Left renal cortex interstitium (tissue), 4 donors: ENCODE results near the gene SPOCD1. TPM values are rescaled to one million over a fixed set of nuclear protein-coding genes. Genes with fewer than 3 reads are reported as not detected.

Experiments used
- DNase-seq, 4 donors: peaks; one replicate each; pipeline ENCODE4 v3.0.0-alpha.2; 2013; ENCODE audit warnings: low read depth in 4 of 4, low spot score in 2 of 4, missing footprints in 1 of 4
- polyA plus RNA-seq, 4 donors: library from polyadenylated mRNA; unstranded; fragments of 120-200 nt; gene quantifications; one replicate each; pipeline ENCODE4 v1.2.1, GENCODE V29; 2013; ENCODE audit not compliant: insufficient read length in 4 of 4

SPOCD1 gene
- polyA plus RNA-seq, 4 donors, result 0.25 to 0.62 (median 0.28) TPM

GRCh38 chr1:31789259-31790065, 26.4 kb downstream of the SPOCD1 start:
- peak in 3 of 4 donors; percentile 58 to 84 (median 74) for DNase-seq

GRCh38 chr1:31788825-31789256, 27.0 kb downstream of the SPOCD1 start:
- DNase-seq, result peak in 1 of 4 donors; percentile 60

- DNase-seq, result peak; percentile 71 to 81 (median 78)
These were observed 27.5 kb downstream of the SPOCD1 start for GRCh38 chr1:31788138-31788824.

- no peak for DNase-seq
These were observed 28.1 kb downstream of the SPOCD1 start for GRCh38 chr1:31787786-31788137.

- no peak for DNase-seq
These were observed 28.6 kb downstream of the SPOCD1 start for GRCh38 chr1:31787261-31787660.

- DNase-seq, result no peak
These were observed 29.3 kb downstream of the SPOCD1 start for GRCh38 chr1:31786366-31787060.

GRCh38 chr1:31785947-31786290, 29.9 kb downstream of the SPOCD1 start:
- no peak for DNase-seq

GRCh38 chr1:31785020-31785946, 30.5 kb downstream of the SPOCD1 start:
- DNase-seq, result no peak

- DNase-seq, result no peak
These were observed 31.3 kb downstream of the SPOCD1 start for GRCh38 chr1:31784356-31785019.

- no peak for DNase-seq
These were observed 32.0 kb downstream of the SPOCD1 start for GRCh38 chr1:31783846-31784245.

GRCh38 chr1:31782421-31783410, 33.1 kb downstream of the SPOCD1 start:
- DNase-seq, result no peak

GRCh38 chr1:31781756-31782371, 34.0 kb downstream of the SPOCD1 start:
- DNase-seq, result no peak

GRCh38 chr1:31781138-31781755, 34.6 kb downstream of the SPOCD1 start:
- DNase-seq, result no peak

GRCh38 chr1:31780632-31781031, 35.2 kb downstream of the SPOCD1 start:
- DNase-seq, result no peak

- DNase-seq, result no peak
These were observed 36.1 kb downstream of the SPOCD1 start for GRCh38 chr1:31779687-31780086.

- DNase-seq, result no peak
These were observed 36.9 kb downstream of the SPOCD1 start for GRCh38 chr1:31778763-31779488.

GRCh38 chr1:31776516-31776915, 39.3 kb downstream of the SPOCD1 start:
- no peak for DNase-seq
